COR-L47 (cell line): ENCODE measurements around the gene PRLR.
A peak's percentile ranks its signal among the peaks of the same experiment; 100 is the strongest.

Experiments used
- DNase-seq: peaks from one replicate; lab custom pipeline; 2025; lab: John Stamatoyannopoulos, UW

PRLR gene

DNA sequence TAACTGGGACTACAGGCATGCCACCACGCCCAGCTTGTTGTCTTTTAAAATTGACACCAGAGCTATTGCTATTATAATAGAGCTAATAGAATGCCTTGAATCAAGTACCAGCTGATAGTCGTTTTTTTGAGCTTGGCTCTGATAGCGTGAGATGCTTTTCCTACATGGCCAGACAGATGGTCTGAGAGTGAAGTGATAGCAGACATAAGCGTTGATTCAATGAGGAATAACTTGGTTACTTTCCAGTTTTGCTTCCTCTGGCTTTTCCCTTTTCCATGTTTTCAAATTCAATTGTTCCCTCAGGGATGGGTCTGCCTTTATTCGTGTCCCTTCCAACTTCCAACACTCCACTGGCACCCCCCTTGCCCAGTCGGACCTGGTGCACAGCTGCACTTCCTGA is 197.9 kb downstream of the PRLR start:
- DNase-seq: no peak

DNA sequence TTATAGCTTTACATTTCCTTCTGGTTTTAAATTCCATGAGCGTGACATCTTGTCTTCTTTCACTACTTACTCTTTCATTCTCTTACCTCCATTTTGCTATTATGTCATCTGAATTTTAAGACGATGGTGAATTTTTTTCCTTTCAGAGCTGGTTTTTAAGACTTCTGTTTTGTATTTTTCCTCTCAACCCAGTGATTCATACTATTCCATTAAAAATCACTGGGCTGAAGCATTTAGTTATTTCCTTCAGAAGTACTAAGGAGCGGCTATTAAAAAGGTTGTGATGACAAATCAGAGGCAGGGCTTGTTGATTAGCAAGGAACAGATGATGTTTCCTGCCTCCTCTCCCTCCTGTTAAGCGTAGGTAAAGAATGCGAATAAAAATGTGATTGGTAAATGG is 199.0 kb downstream of the PRLR start:
- DNase-seq: no peak

DNA sequence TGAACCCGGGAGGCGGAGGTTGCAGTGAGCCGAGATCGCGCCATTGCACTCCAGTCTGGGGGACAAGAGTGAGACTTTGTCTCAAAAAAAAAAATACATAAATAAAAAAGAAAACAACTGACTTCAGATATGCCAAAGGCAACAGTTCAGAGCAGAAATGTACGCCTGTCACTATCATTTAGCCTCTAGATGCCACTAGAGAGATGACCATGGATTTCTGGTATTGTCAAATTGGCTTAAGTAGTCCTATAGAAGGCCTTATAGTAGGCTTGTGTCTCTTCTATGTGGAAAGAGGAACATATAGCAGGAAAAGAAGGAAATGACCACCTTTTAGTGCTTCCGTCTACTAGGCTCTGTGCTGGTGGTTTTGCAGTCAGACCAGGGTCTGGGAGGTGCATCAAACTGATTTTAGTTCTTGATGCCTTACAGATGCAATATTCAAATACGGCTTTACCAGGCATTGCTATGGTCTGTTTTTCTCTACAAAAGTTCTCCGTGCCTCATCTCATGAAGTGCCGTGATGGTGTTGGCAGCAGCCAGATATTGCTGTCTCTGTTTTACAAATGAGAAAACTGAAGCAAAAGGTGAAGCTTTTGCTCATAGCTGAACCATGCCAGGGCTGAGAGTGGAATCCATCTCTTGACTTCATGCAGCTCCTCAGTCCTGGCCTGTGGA is 199.7 kb downstream of the PRLR start:
- DNase-seq: no peak

DNA sequence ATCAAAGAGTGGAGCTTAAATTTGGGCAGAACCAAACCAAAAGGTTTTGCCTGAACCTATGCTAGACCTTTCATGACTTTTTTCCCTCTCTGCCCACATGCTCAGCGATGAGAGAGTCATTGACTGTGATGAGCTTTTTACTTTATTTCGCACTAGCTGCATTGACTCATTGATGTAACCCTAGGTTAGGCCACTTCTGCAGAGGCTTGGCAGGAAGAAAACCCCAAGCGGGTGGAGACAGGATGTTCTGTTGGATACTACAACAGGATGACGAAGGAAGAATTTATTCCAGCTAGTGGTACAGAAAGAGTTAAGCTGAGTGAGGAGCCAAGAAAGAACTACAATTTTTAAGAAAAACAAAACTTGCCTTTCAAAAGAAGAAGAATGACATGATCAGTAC is 201.0 kb downstream of the PRLR start:
- DNase-seq: no peak

DNA sequence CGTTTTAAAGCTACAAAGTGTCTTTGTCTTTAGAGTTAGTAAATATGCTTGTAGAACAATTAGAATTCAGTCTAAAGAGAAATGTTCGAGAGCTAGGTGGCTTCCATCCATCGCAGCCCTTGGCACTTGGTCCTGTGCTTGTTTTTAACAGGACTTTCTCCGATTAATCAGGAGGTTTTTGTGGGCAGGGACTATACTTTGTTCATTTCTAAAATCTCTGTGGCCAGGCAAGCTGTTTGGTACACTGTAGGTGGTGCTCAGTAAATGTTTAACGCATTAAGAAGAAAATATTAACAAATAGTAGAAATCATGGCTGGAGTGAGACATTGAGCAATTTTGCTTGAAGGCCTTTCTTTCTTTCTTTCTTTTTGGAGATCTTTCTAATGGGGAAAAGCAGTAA is 203.3 kb downstream of the PRLR start:
- no peak for DNase-seq

DNA sequence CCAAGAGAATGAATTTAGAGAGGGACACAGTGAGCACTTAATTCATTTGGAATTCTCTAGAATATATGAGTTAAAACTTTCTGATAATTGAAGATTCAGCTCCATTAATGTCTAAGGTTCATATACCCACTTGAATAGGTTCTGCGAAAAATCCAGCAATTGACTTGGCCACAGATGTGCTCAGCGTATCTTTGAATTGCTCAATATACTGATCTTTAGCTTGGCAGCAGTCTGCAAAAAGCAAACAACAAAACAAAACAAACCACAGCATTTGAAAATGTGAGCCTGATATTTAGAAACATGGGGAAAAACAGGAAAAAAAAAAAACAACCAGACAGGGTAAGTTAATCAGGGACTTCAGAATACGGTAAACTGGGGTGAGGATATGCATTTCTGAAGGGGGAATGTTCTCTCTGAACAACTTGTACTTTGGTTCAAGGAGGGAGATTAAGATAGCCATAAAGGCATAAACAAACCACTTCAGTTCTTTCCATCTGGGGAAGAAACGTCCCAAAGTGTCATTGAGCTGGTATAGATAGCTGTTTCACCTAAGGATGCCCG is 203.9 kb downstream of the PRLR start:
- no peak for DNase-seq

DNA sequence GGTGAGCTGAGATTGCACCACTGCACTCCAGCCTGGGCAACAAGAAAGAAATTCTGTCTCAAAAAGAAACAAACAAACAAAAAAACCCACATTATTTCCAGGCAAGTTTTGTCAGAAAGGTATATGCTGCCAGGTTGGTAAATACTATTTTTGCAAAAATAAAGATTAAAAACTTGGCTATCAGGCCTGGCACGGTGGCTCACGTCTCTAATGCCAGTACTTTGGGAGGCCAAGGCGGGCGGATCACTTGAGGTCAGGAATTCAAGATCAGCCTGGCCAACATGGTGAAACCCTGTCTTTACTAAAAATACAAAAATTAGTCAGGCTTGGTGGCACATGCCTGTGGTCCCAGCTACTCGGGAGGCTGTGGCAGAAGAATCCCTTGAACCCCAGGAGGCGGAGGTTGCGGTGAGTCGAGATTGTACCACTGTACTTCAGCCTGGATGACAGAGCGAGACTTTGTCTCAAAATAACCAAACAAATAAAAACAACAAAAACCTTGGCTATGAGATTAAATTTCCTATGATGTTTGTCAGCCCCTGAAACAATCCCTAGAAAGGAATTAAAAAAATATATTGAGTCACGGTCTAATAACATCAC is 205.3 kb downstream of the PRLR start:
- DNase-seq: no peak

DNA sequence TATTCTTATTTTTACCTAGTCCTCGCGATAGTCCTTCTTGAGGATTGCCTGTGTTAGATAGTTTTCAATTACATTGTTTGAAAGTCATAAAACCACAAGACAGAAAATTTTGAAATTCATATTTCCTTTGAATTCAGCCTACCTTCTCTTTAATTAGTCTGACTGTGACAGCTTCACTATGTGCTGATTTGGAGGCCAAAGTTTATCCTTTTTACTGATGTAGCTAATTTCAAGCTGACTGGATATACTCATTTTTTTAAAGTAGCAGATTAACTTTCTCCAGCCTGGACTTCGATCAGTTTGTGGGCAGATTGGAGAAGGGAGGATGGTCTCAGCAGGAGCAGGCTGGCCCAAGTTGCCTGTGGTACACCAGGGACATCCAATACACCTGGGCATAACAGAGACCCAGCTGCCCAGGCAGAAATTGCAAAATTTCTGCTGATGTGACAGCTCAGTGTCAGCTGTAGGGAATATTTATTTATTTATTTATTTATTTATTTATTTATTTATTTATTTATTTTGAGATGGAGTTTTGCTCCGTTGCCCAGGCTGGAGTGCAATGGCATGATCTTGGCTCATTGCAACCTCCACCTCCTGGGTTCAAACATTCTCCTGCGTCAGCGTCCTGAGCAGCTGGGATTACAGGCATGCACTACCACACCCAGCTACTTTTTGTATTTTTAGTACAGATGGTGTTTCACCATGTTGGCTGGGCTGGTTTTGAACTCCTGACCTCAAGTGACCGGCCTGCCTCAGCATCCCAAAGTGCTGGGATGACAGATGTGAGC is 206.7 kb downstream of the PRLR start:
- no peak for DNase-seq

DNA sequence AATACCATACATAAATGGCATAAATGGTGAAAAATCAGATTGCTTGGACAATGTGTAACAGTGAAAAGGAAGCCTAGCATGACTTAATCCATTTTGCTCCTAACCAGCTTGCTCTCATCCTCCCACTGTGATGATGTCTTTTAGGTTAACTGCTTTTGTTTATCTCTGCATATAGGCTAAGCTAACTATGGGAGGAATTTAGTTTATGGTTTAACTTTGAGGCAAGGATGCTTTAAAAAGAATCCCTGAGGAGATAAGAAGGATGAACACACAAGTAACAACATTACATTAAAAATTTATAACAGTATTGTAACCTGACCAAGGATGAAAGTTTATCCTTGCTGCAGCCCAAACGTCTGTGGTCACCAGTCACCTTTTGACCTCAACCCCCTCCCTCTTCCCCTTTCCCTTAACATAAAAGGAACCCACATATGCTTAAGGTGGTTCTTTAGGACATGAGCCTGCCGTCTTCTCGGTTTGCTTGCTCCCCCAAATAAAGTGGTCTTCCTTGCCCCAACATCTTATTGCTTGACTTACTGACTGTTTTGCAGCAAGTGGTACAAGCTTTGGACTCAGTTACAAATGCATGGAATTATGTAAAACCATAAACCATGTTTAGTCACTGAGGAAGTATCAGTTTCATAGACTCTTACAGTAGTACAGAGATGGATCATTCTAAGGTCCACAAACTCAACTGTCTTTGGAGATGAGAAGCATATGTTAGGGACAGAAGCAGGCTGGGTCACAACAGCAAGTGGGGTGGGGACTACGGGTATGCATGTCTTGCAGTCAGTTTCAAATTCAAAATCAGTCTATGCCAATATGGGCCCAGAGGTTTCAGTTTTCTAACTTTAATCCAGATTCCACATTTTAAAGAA is 213.9 kb downstream of the PRLR start:
- no peak for DNase-seq

DNA sequence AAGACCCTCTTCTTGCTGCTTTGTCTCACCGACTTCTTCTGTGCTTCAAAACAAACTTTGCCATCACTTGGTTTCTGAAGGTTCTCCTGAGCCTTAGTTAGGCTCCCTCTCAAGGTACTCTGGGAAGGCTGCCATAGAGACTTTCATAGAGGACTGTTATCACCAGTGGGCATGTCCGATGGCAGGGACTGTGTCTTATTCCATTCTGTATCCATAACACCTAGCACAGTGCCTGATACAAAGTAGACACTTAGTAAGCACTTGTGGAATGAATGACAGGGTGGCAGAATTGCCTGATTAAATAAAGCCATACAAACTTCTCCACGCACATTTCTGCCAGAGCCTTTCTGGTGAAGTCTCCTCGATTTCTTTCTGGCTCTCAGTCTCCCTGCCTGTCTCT is 215.2 kb downstream of the PRLR start:
- no peak for DNase-seq

DNA sequence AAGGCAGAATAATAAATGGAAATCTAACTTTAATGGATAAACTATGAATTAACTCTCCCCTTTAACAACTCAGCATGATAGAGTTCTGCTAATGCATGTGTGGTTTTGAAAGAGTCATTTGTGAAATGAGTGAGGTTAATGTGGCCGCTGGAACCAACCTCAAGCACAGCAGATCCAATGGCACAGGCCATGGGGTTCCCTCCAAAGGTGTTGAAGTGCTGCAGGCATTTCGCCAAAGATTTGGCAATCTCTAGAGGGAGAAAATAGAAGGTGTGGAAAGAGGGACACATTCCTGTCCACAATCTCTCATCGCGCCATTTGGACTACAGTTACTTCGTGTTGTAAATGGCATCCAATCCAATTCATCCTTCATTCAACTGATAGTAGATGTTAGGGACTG is 217.5 kb downstream of the PRLR start:
- DNase-seq: no peak

DNA sequence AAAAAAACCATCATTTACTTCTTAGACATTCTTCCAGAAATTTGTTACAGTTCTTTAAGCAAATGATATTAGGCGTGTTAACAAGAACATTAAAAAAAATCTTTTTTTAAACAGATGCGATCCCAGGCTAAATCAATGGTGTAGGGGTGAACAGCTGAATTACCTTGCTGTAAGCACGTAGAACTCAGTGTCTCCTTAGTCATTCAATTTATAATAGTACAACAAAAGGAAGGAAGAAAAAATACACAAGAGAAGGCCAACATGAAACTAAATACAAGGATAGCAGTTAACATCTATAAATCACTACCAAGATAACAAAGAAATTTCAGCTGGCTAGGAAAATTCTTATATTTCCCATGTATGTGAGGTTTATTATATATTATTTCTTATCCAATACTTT is 217.9 kb downstream of the PRLR start:
- DNase-seq: no peak

DNA sequence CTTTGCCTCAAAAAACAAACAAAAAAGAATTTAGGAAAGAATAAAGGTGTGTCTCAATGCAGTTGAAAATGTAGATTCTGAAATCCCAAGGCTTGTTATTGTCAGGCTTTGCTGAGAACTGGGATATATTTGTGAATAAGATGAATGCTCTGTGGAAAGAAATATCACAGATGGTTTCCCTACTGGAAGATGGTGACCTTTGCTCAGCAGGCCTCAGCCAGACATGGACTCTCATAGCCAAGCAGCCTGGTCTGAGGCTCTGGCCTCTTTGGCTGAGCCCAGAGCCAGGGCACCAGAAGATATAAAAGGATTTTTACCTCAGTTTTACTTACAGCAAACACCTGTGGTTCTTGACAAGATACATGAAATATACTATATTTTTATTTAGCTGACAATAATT is 219.6 kb downstream of the PRLR start:
- DNase-seq: no peak

DNA sequence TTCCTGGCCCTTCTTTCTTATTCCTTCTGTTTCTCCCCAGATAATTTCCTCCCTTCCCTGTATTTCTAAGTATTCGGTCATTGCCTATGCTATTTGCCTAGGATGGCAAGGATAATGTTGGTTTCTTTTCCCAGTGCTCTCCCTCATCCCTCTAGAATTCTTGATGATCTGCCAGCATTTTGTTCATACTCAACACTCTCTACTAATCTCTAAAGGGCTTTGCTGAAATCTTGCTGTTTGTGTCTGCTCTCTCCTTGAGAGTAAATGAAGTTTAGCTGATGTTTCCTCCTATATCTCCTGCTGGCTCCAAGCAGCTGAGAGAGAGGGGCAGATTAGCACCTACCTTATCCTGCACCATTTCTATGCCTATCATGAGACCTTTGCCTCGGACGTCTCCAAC is 220.6 kb downstream of the PRLR start:
- no peak for DNase-seq

DNA sequence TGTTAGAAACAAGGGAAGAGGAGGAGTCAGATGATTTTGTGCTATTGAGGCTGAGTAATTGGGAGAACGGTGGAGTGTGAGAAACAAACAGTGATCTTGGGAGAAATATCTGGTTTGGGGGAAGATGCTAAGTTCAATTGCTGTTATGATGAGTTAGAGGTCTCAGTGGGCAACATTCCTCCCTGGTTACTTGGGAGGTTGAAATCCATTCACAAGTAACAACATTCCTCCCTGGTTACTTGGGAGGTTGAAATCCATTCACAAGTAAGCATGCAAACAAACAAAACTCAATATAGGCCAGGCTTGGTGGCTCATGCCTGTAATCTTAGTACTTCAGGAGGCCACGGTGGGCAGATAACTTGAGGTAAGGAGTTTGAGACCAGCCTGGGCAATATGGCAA is 221.3 kb downstream of the PRLR start:
- DNase-seq: no peak

DNA sequence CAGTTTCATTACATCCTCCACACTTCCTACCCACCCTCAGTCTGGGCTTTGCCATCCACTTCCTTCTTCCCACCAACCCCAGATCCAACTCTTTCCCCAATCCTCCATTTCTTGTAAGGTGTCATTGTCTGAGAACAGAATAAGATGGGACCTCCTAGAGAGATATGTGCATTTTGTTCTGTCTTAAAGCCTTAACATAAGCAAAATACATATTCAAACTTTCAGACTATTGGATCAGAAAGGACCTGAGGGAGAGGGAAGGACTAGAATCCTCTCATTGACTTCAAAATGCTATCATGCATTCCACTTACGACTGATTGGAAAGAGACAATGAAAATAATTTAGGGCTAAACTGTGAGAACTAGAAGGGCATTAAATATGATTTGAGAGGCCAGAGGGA is 225.5 kb downstream of the PRLR start:
- DNase-seq: no peak

DNA sequence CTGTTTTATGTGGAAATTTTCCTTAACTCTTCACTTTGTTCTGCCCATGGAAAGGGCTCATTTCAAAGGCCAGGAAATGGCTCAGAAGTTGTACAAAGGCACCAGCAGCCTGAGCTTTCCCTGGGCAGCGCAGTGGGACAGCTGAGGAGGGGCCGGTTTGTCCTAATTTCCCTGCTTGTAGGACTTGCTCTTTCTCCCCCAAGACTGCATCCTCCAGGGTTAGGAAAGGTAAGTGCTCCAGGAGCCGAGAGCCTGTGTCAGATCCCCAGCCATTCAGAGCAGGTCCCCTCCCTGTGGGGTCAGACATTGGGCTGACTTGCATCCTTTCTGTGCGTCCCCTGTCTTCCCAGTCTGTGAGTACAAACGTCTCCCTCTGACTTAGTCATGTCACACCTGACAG is 226.1 kb downstream of the PRLR start:
- no peak for DNase-seq

DNA sequence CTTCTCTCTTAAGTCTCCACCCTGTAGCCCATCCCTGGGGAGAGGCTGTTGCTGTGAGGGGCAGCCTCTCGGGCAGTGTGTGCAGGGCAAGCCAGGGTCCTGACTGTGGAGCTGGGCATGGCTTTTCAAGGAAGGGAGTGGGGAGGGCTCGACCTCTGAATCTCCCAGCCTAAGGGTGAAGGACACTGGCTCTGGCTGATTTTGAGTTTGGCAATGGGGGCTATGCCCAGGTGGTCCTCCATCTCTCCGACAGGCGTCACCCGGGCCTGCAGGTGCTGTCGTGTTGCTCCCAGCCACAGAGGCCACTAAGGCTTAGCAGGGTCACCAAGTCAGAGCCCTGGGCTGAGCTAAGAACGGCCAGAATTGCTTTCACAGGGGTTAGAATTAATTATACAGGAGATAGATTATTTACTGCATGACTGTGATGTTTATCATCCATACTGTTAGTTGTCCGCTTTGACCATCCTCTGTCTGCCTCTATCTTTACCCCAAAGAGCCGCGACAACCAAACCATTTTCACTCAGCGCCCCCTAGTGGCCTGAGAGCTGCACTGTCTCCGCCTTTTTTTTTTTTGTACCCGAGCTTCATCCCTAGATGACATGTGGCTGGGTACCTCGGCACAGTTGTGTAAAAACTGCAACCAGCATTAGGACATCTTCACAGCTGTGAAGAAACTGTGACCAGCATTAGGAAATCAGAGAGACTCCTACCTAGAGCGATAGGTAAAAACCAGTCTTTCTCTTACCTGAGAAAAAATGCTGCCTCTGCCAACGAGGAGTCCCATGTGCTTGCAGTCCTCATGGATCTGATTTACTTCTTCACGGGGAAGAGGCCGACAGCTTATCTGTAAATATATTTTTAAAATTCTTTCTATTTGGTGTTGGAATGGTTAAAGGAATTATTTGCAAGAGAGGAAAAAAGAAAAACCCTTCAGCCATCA is 227.0 kb downstream of the PRLR start:
- DNase-seq: peak; percentile 25

DNA sequence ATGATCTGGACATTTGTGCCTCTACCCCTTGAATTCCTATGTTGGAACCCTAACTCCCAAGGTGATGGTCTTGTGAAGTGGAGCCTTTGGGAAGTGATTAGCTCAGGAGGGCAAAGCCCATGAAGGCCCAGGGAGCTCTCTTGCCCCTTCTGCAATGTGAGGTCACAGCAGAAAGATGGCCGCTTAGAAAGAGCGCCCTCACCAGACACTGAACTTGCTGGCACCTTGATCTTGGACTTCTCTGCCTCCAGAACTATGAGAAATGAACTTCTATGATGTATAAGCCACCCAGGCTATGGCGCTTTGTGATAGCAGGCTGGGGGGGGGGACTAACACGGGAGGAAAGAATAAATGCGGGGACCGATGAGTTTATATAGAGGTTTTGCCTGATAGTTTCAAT is 227.8 kb downstream of the PRLR start:
- DNase-seq: no peak

DNA sequence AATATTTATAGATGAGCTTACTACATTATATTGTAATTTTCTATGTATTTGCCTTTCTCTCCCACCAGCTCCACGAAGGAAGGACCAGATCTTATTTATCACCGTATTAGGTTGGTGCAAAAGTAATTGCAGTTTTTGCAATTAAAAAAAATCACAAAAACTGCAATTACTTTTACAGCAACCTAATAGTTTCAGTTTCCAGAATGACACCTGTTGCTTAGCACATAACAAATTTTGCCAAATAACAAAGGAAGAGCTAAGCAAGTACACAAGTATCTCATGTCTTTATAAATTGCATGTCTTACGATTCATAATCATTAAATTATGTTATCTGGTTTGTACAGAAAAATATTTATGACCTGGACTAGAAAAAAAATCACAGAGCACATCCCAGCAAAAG is 228.4 kb downstream of the PRLR start:
- DNase-seq: no peak
